Esophagus squamous epithelium (tissue), 5 donors: ENCODE data around the gene KLHL18. TPM values are rescaled to one million over a fixed set of nuclear protein-coding genes. Genes with fewer than 3 reads are reported as not detected.
"Not testable (repeated sequence)": the region's sequence is repeated elsewhere in the genome, so short reads cannot be mapped to it uniquely, and the experiment has no call there.

Experiments used
- DNase-seq: peaks from one replicate; lab custom pipeline; 2025; lab: John Stamatoyannopoulos, UW
- H3K27ac ChIP-seq, 4 donors: fragments of 200-600 bp; sonication (generic); one replicate each; pipeline ENCODE4 v1.5.1; 2016 to 2019; ENCODE audit warnings: mild to moderate bottlenecking in 1 of 4
- H3K27me3 ChIP-seq, 4 donors: fragments of 200-600 bp; sonication (generic); 1 replicate in 3 of 4; 2 replicates in 1 of 4; pipeline versions ENCODE4 v1.5.1 to v1.6.0; 2017 to 2021; ENCODE audit warnings: antibody characterized with exemption in 1 of 4
- H3K36me3 ChIP-seq, 3 donors: fragments of 200-600 bp; sonication (generic); one replicate each; pipeline ENCODE4 v1.5.1; 2016 to 2019
- H3K4me1 ChIP-seq, 3 donors: fragments of 200-600 bp; sonication (generic); one replicate each; pipeline ENCODE4 v1.5.1; 2017 to 2019
- H3K4me3 ChIP-seq, 4 donors: fragments of 200-600 bp; sonication (generic); 1 replicate in 3 of 4; 2 replicates in 1 of 4; pipeline ENCODE4 v1.5.1; 2016 to 2019; ENCODE audit warnings: mild to moderate bottlenecking in 2 of 4, moderate library complexity in 1 of 4
- H3K9me3 ChIP-seq, 3 donors: fragments of 200-600 bp; sonication (generic); one replicate each; pipeline ENCODE4 v1.5.1; 2016 to 2019
- CTCF ChIP-seq, 6 experiments: fragments of 450-650 bp in 4 of 6; fragments of 200-600 bp in 2 of 6; sonication (generic) in 2 of 6; IDR thresholded peaks; one replicate each; pipeline ENCODE4 v1.5.1; 2016 to 2019; ENCODE audit warnings: antibody characterized with exemption in 6 of 6, mild to moderate bottlenecking in 4 of 6, moderate library complexity in 4 of 6
- POLR2A ChIP-seq, 4 donors: fragments of 450-650 bp; IDR thresholded peaks; one replicate each; pipeline ENCODE4 v1.6.1; 2017; ENCODE audit warnings: antibody characterized with exemption in 4 of 4, mild to moderate bottlenecking in 4 of 4, moderate library complexity in 3 of 4
- WGBS, 2 donors: methylation state at CpG; one replicate each; pipeline ENCODE4 v1.1.5; 2018; 5-methylcytosine and 5-hydroxymethylcytosine counted together
- intact Hi-C: fragments of 100-400 bp; cut with DNase I; formaldehyde crosslinking; loops from one replicate; pipeline ENCODE4 v1.15.0; 2022
- total RNA-seq, 4 donors: library from RNA; depleted of rRNA; stranded (reverse); fragments of >200 nt; gene quantifications; one replicate each; pipeline ENCODE4 v1.1.0, GENCODE V29; 2016
- donor health status: DM: yes; HTN: yes; CAD: no.

KLHL18 gene
- total RNA-seq, 4 donors from 2014 or later, result 12.4 to 19.5 (median 17.0) TPM

- Histone ChIP-seq H3K4me1 (no peaks in the 10 kb centered on the region), H3K9me3 (no peaks in the 10 kb centered on the region), H3K27me3 (no peaks in the 10 kb centered on the region), H3K4me3 (no peak overlapping the region), H3K27ac (no peak overlapping the region), H3K36me3 (no peaks in the 10 kb centered on the region)
- intact Hi-C loops, result no loop called here
- no peak for TF ChIP-seq CTCF (IDR thresholded peaks at IDR 0.05)
- no peak for TF ChIP-seq POLR2A (IDR thresholded peaks at IDR 0.05)
- 74 to 86% methylated on average over 2 to 3 of the region's 5 CpGs for WGBS, 2 donors
- DNase-seq, result no peak
Observed at GRCh38 chr3:47251689-47252088, 31.1 kb upstream of the KLHL18 start.

DNA sequence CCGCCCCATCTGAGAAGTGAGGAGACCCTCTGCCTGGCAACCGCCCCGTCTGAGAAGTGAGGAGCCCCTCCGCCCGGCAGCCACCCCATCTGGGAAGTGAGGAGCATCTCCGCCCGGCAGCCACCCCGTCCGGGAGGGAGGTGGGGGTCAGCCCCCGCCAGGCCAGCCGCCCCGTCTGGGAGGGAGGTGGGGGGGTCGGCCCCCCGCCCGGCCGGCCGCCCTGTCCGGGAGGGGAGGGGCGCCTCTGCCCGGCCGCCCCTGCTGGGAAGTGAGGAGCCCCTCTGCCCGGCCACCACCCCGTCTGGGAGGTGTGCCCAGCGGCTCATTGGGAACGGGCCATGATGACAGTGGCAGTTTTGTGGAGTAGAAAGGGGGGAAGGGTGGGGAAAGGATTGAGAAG is 26.4 kb upstream of the KLHL18 start:
- H3K36me3 ChIP-seq, intact Hi-C loops, H3K4me1 ChIP-seq, H3K27me3 ChIP-seq, DNase-seq, H3K4me3 ChIP-seq, H3K27ac ChIP-seq, H3K9me3 ChIP-seq: not testable (repeated sequence)
- no CpG with 5 or more reads among the region's 25 CpGs for WGBS, 2 donors

DNA sequence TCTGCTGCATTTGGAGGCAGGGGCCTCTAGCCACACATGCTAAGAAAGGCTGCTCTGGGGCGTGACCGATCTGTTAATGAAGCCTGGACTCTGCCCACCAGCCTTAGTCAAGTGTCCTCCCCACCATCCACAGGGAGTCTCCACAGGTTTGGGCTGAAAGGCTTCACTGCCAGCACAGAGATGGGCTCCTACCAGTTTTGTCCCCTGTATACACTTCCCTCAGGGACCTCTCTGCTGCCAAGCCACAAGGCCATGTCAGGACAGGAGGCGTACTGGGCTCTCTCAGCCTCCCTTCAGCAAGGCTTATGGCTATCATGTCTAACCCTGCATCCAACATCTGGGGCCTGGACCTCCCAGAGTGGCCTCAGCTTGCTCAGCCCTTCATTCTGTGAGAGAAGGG is 23.6 kb upstream of the KLHL18 start:
- Histone ChIP-seq H3K27me3 (no peaks in the 10 kb centered on the region), H3K9me3 (no peaks in the 10 kb centered on the region), H3K4me1 (no peaks in the 10 kb centered on the region), H3K4me3 (no peak overlapping the region), H3K27ac (no peak overlapping the region), H3K36me3 (no peaks in the 10 kb centered on the region)
- intact Hi-C loops, result no loop called here
- no peak for DNase-seq
- no CpG with 5 or more reads among the region's 3 CpGs for WGBS, 2 donors
- no peak for TF ChIP-seq POLR2A (IDR thresholded peaks at IDR 0.05)
- TF ChIP-seq CTCF (IDR thresholded peaks at IDR 0.05), result no peak

DNA sequence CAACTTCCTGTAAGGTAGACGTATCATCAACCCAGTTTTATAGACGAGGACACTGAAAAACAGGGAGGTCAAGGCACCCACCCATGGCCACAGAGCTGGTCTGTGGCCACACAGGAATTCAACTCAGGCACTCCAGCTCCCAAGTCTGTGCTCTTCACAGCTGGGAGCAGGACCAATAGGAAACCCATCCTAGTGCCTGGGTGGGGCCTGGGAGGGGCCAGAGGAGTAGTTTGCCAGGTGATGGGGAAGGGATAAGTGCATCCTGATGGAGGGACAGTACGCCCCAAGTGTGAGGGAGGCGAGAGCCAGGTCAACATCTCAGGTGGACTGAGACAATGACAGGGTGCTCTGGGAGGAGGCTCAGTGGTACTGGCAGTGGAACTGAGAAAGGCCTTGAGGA is 22.1 kb upstream of the KLHL18 start:
- H3K27me3 ChIP-seq, result no peaks in the 10 kb centered on the region
- H3K27ac ChIP-seq, result no peak overlapping the region
- no peaks in the 10 kb centered on the region for H3K36me3 ChIP-seq
- intact Hi-C loops, result no loop called here
- 79 to 87% methylated on average over 3 to 4 of the region's 4 CpGs for WGBS, 2 donors
- no peak overlapping the region for H3K4me3 ChIP-seq
- no peaks in the 10 kb centered on the region for H3K9me3 ChIP-seq
- DNase-seq, result no peak
- no peaks in the 10 kb centered on the region for H3K4me1 ChIP-seq
- no peak for TF ChIP-seq POLR2A (IDR thresholded peaks at IDR 0.05)
- no peak for TF ChIP-seq CTCF (IDR thresholded peaks at IDR 0.05)

DNA sequence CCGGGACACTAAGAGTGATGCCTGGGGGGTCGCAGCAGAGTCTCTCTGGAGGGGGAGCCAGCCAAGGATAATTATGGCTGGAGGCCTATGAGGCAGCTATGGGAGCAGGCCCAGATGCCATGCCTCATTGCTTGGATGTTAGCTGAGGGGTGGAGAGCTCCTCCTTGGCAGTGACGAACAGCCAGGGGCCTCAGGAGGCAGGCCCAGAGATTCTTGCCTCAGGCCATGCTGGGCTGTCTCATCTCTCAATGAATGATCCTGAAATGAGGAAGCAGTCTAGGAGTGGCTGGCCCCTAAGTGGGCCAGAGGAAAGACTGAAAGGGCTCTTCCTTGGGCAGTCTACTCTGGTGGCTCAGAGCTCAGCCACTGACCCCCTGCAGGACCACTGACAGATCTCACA is 21.4 kb upstream of the KLHL18 start:
- H3K4me3 ChIP-seq, result no peak overlapping the region
- 73 to 80% methylated on average over 2 of the region's 3 CpGs for WGBS, 2 donors
- intact Hi-C loops, result no loop called here
- H3K9me3 ChIP-seq, result no peaks in the 10 kb centered on the region
- H3K27me3 ChIP-seq, result no peaks in the 10 kb centered on the region
- DNase-seq, result no peak
- H3K4me1 ChIP-seq, result peaks cover 0 to under 1% (median under 1%) of the 10 kb centered on the region in 3 donors
- no peaks in the 10 kb centered on the region for H3K36me3 ChIP-seq
- H3K27ac ChIP-seq, result no peak overlapping the region
- TF ChIP-seq POLR2A (IDR thresholded peaks at IDR 0.05), result no peak
- no peak for TF ChIP-seq CTCF (IDR thresholded peaks at IDR 0.05)

GRCh38 chr3:47265008-47265407 is 17.7 kb upstream of the KLHL18 start:
- TF ChIP-seq POLR2A (IDR thresholded peaks at IDR 0.05) (no peak), CTCF (IDR thresholded peaks at IDR 0.05) (no peak)
- no peaks in the 10 kb centered on the region for H3K9me3 ChIP-seq
- H3K27me3 ChIP-seq, result no peaks in the 10 kb centered on the region
- WGBS, 2 donors, result 87 to 100% methylated on average over 1 of the region's 1 CpG
- H3K4me3 ChIP-seq, result no peak overlapping the region
- no peak overlapping the region for H3K27ac ChIP-seq
- H3K4me1 ChIP-seq, result peaks cover 0 to 8% (median 7%) of the 10 kb centered on the region in 3 donors
- intact Hi-C loops, result no loop called here
- no peak for DNase-seq
- no peaks in the 10 kb centered on the region for H3K36me3 ChIP-seq
